ENCODE results near the gene WDR41.
A peak's percentile ranks its signal among the peaks of the same experiment; 100 is the strongest.

WDR41 gene

GRCh38 chr5:77444356-77444755, 47.8 kb downstream of the WDR41 start:
- no peak for DNase-seq (ENCODE audit: low read depth, low spot score)

- DNase-seq (ENCODE audit: low read depth, low spot score) = no peak
Measured at GRCh38 chr5:77443670-77444069, 48.4 kb downstream of the WDR41 start.

- no peak for DNase-seq (ENCODE audit: low read depth, low spot score)
Measured at GRCh38 chr5:77438071-77438470, 54.0 kb downstream of the WDR41 start.

GRCh38 chr5:77437194-77437593, 54.9 kb downstream of the WDR41 start:
- no peak for DNase-seq (ENCODE audit: low read depth, low spot score)

- no peak for DNase-seq (ENCODE audit: low read depth, low spot score)
Measured at GRCh38 chr5:77431719-77432118, 60.4 kb downstream of the WDR41 start.

GRCh38 chr5:77431286-77431685, 60.8 kb downstream of the WDR41 start:
- no peak for DNase-seq (ENCODE audit: low read depth, low spot score)

- DNase-seq (ENCODE audit: low read depth, low spot score) = no peak
Measured at GRCh38 chr5:77430726-77431125, 61.4 kb downstream of the WDR41 start.

- DNase-seq (ENCODE audit: low read depth, low spot score) = no peak
Measured at GRCh38 chr5:77428526-77428925, 63.6 kb downstream of the WDR41 start.

- DNase-seq (ENCODE audit: low read depth, low spot score) = no peak
Measured at GRCh38 chr5:77427998-77428397, 64.1 kb downstream of the WDR41 start.

GRCh38 chr5:77426670-77427069, 65.4 kb downstream of the WDR41 start:
- DNase-seq (ENCODE audit: low read depth, low spot score) = no peak

- no peak for DNase-seq (ENCODE audit: low read depth, low spot score)
Measured at GRCh38 chr5:77425998-77426659, 66.0 kb downstream of the WDR41 start.

GRCh38 chr5:77425420-77425819, 66.7 kb downstream of the WDR41 start:
- no peak for DNase-seq (ENCODE audit: low read depth, low spot score)

- no peak for DNase-seq (ENCODE audit: low read depth, low spot score)
Measured at GRCh38 chr5:77424921-77425320, 67.2 kb downstream of the WDR41 start.

- DNase-seq (ENCODE audit: low read depth, low spot score) = no peak
Measured at GRCh38 chr5:77423022-77423750, 68.9 kb downstream of the WDR41 start.

GRCh38 chr5:77420940-77421339, 71.2 kb downstream of the WDR41 start:
- no peak for DNase-seq (ENCODE audit: low read depth, low spot score)

- DNase-seq (ENCODE audit: low read depth, low spot score) = no peak
Measured at GRCh38 chr5:77419644-77420582, 72.2 kb downstream of the WDR41 start.

- DNase-seq (ENCODE audit: low read depth, low spot score) = peak; percentile 29
Measured at GRCh38 chr5:77418601-77419581, 73.2 kb downstream of the WDR41 start.

GRCh38 chr5:77418162-77418561, 74.0 kb downstream of the WDR41 start:
- DNase-seq (ENCODE audit: low read depth, low spot score) = no peak

- no peak for DNase-seq (ENCODE audit: low read depth, low spot score)
Measured at GRCh38 chr5:77413049-77413448, 79.1 kb downstream of the WDR41 start.

- DNase-seq (ENCODE audit: low read depth, low spot score) = no peak
Measured at GRCh38 chr5:77409870-77410621, 82.1 kb downstream of the WDR41 start.

Measured in brain pericyte (primary cell).